ENCODE results near the gene MBTPS1. TPM values are rescaled to one million over a fixed set of nuclear protein-coding genes. Genes with fewer than 3 reads are reported as not detected.

MBTPS1 gene
- total and polyA plus RNA-seq, 4 donors = 45.5 to 130 (median 68.0) TPM

Small RNA genes lying within 50 kb of the gene (small RNA-seq; reads per million reads assigned to genes)
- gene RNA5SP432 (ENCODE audit: low replicate concordance) = not detected

Other genes starting within 250 kb of the MBTPS1 start
- 1 to 10 TPM; 6.0 to 9.1 TPM for gene MLYCD, start 217.8 kb downstream of the MBTPS1 start, total RNA-seq
- gene MLYCD, start 217.8 kb downstream of the MBTPS1 start, polyA plus RNA-seq = 1 to 10 TPM; 2.0 to 3.7 TPM
- 10 to 100 TPM in 1 of 2 donors, 1 to 10 TPM in 1; 1.5 to 17.0 TPM for gene OSGIN1, start 163.7 kb downstream of the MBTPS1 start, total RNA-seq
- gene OSGIN1, start 163.7 kb downstream of the MBTPS1 start, polyA plus RNA-seq = 10 to 100 TPM; 10.7 to 17.9 TPM
- gene NECAB2, start 148.7 kb downstream of the MBTPS1 start, total RNA-seq = under 1 TPM; 0.34 to 0.57 TPM
- gene NECAB2, start 148.7 kb downstream of the MBTPS1 start, polyA plus RNA-seq = under 1 TPM; 0.10 to 0.43 TPM
- not detected for gene SLC38A8, start 74.1 kb downstream of the MBTPS1 start, total RNA-seq
- 1 to 10 TPM in 1 of 2 donors, not detected in 1; 1.2 TPM for gene SLC38A8, start 74.1 kb downstream of the MBTPS1 start, polyA plus RNA-seq
- 10 to 100 TPM; 17.4 to 41.3 TPM for gene HSDL1, start 28.2 kb upstream of the MBTPS1 start, total RNA-seq
- 10 to 100 TPM; 12.6 to 16.0 TPM for gene HSDL1, start 28.2 kb upstream of the MBTPS1 start, polyA plus RNA-seq
- gene DNAAF1, start 28.4 kb upstream of the MBTPS1 start, total RNA-seq = 10 to 100 TPM; 12.5 to 38.5 TPM
- 10 to 100 TPM; 11.5 to 12.3 TPM for gene DNAAF1, start 28.4 kb upstream of the MBTPS1 start, polyA plus RNA-seq
- gene TAF1C, start 70.1 kb upstream of the MBTPS1 start, total RNA-seq = 10 to 100 TPM; 42.3 to 53.1 TPM
- gene TAF1C, start 70.1 kb upstream of the MBTPS1 start, polyA plus RNA-seq = 10 to 100 TPM; 36.1 to 44.2 TPM
- under 1 TPM; 0.71 to 0.83 TPM for gene ADAD2, start 74.2 kb upstream of the MBTPS1 start, total RNA-seq
- gene ADAD2, start 74.2 kb upstream of the MBTPS1 start, polyA plus RNA-seq = under 1 TPM; 0.06 to 0.14 TPM
- gene KCNG4, start 123.1 kb upstream of the MBTPS1 start, total RNA-seq = not detected
- gene KCNG4, start 123.1 kb upstream of the MBTPS1 start, polyA plus RNA-seq = not detected
- gene WFDC1, start 177.9 kb upstream of the MBTPS1 start, total RNA-seq = 10 to 100 TPM in 1 of 2 donors, 1 to 10 TPM in 1; 6.5 to 14.8 TPM
- gene WFDC1, start 177.9 kb upstream of the MBTPS1 start, polyA plus RNA-seq = 10 to 100 TPM in 1 of 2 donors, 1 to 10 TPM in 1; 9.9 to 12.9 TPM

Data from lung (tissue), 5 donors.